Measurements from ENCODE around the gene MRTFA. TPM values are rescaled to one million over a fixed set of nuclear protein-coding genes. Genes with fewer than 3 reads are reported as not detected.

MRTFA gene
- total RNA-seq, 1 experiment from 2014 or later = 28.0 TPM

- TF ChIP-seq REST (IDR thresholded peaks at IDR 0.05; ENCODE audit: low read depth) = no peak
- TF ChIP-seq TCF7L2 (IDR thresholded peaks at IDR 0.05; ENCODE audit: borderline replicate concordance, extremely low read depth, insufficient read depth, insufficient read length) = no peak
- TF ChIP-seq SP1 (IDR thresholded peaks at IDR 0.05; ENCODE audit: low read depth) = peak; percentile 56
- peak; percentile 85 for TF ChIP-seq JUND (IDR thresholded peaks at IDR 0.05)
- no peak for TF ChIP-seq EZH2 (IDR thresholded peaks at IDR 0.05)
- no peak for TF ChIP-seq ELF1 (IDR thresholded peaks at IDR 0.05; ENCODE audit: borderline replicate concordance, low read depth)
These were observed 16.0 kb downstream of the MRTFA start (continued) for GRCh38 chr22:40620464-40621046.

GRCh38 chr22:40618400-40618799 is 18.1 kb downstream of the MRTFA start:
- no peak for TF ChIP-seq TCF7L2 (IDR thresholded peaks at IDR 0.05; ENCODE audit: borderline replicate concordance, extremely low read depth, insufficient read depth, insufficient read length)
- TF ChIP-seq POLR2AphosphoS5 (IDR thresholded peaks at IDR 0.05; ENCODE audit: low read depth, low read length) = no peak
- no peaks in the 10 kb centered on the region for H3K9me3 ChIP-seq (ENCODE audit: control insufficient read depth in 1 of 2, insufficient read depth in 1 of 2, low read depth in 1 of 2, low read length in 2 of 2)
- no peak overlapping the region for H3K4me2 ChIP-seq (ENCODE audit: low read length)
- H3K27ac ChIP-seq (ENCODE audit: low read depth, low read length) = no peak overlapping the region
- ChIA-PET RAD21 (ENCODE audit: low non-redundant PET in 1 of 2, low total read pairs in 2 of 2, uncharacterized antibody in 2 of 2, unreplicated experiment in 2 of 2) (no interaction called here), CTCF (no interaction called here), POLR2A (no interaction called here)
- H3K27me3 ChIP-seq (ENCODE audit: insufficient read depth, low read length) = no peaks in the 10 kb centered on the region
- H3K9ac ChIP-seq (ENCODE audit: low read length) = no peak overlapping the region
- H4K20me1 ChIP-seq (ENCODE audit: insufficient read depth) = no peaks in the 10 kb centered on the region
- peaks cover 63% of the 10 kb centered on the region for H3K79me2 ChIP-seq (ENCODE audit: insufficient read depth, low read length)
- no peak for DNase-seq (ENCODE audit: low read depth, low spot score)
- no peaks in the 10 kb centered on the region for H3K36me3 ChIP-seq (ENCODE audit: control insufficient read depth in 1 of 2, insufficient read depth in 2 of 2, low read length in 2 of 2)
- ATAC-seq = no peak
- intact Hi-C loops (cut with micrococcal nuclease) = no loop called here
- no peak overlapping the region for H3K4me3 ChIP-seq (replicated peaks in 1 of 2; ENCODE audit: low read depth in 1 of 2, low read length in 2 of 2)
- H2AFZ ChIP-seq (ENCODE audit: low read depth, low read length, poor library complexity, severe bottlenecking) = no peak overlapping the region
- peaks cover 11 to 18% of the 10 kb centered on the region in 2 experiments for H3K4me1 ChIP-seq (ENCODE audit: control insufficient read depth in 1 of 2, insufficient read depth in 2 of 2, low read length in 2 of 2)
- BruUV-seq (replicated peaks) = no TSS peak
- no peaks in the 10 kb centered on the region for H3K9me2 ChIP-seq (ENCODE audit: insufficient read depth)
